Tibial nerve (tissue), 4 donors: ENCODE measurements around the gene TINAGL1. TPM values are rescaled to one million over a fixed set of nuclear protein-coding genes. Genes with fewer than 3 reads are reported as not detected.

Experiments
- DNase-seq, 2 donors: peaks; one replicate each; pipeline ENCODE4 v3.0.0-alpha.2; 2019; ENCODE audit warnings: low spot score in 2 of 2
- H3K27ac ChIP-seq, 4 donors: fragments of 200-600 bp; sonication (generic) in 3 of 4; one replicate each; pipeline ENCODE4 v1.5.1; 2017 to 2019; ENCODE audit warnings: mild to moderate bottlenecking in 1 of 4
- H3K27me3 ChIP-seq, 2 donors: fragments of 200-600 bp; sonication (generic) in 1 of 2; one replicate each; pipeline versions ENCODE4 v1.5.1 to v1.6.0; 2017 to 2019
- H3K36me3 ChIP-seq, 3 donors: fragments of 200-600 bp; sonication (generic); one replicate each; pipeline ENCODE4 v1.5.1; 2018 to 2019
- H3K4me1 ChIP-seq, 4 donors: fragments of 200-600 bp; sonication (generic) in 3 of 4; one replicate each; pipeline ENCODE4 v1.5.1; 2017 to 2019
- H3K4me3 ChIP-seq, 4 donors: fragments of 200-600 bp; sonication (generic) in 3 of 4; one replicate each; pipeline ENCODE4 v1.5.1; 2017 to 2019; ENCODE audit warnings: mild to moderate bottlenecking in 1 of 4, moderate library complexity in 1 of 4
- H3K9me3 ChIP-seq, 4 donors: fragments of 200-600 bp; sonication (generic) in 3 of 4; one replicate each; pipeline ENCODE4 v1.5.1; 2017 to 2019
- EP300 ChIP-seq, 2 donors: sonication (generic); formaldehyde crosslinking; IDR thresholded peaks; one replicate each; pipeline ENCODE4 v1.6.1; 2017; ENCODE audit warnings: antibody characterized with exemption in 2 of 2, mild to moderate bottlenecking in 1 of 2
- POLR2A ChIP-seq, 2 donors: fragments of 450-650 bp; IDR thresholded peaks; one replicate each; pipeline ENCODE4 v1.6.1; 2017; ENCODE audit warnings: antibody characterized with exemption in 2 of 2, mild to moderate bottlenecking in 2 of 2, moderate library complexity in 2 of 2
- WGBS, 2 donors: methylation state at CpG; one replicate each; pipeline ENCODE4 v1.1.5; 2018; 5-methylcytosine and 5-hydroxymethylcytosine counted together
- total RNA-seq, 4 donors: library from RNA; depleted of rRNA; stranded (reverse); fragments of >200 nt; gene quantifications; one replicate each; pipeline ENCODE4 v1.1.0, GENCODE V29; 2016
- TF ChIP-seq, protein P1 (sequence below), 5 experiments: fragments of 200-600 bp in 3 of 5; fragments of 450-650 bp in 2 of 5; sonication (generic) in 3 of 5; IDR thresholded peaks; one replicate each; pipeline ENCODE4 v1.5.1; 2016 to 2019; ENCODE audit warnings: antibody characterized with exemption in 5 of 5, mild to moderate bottlenecking in 3 of 5, moderate library complexity in 2 of 5

TINAGL1 gene
- total RNA-seq, 4 donors from 2014 or later: 97.3 to 227 (median 198) TPM

DNA sequence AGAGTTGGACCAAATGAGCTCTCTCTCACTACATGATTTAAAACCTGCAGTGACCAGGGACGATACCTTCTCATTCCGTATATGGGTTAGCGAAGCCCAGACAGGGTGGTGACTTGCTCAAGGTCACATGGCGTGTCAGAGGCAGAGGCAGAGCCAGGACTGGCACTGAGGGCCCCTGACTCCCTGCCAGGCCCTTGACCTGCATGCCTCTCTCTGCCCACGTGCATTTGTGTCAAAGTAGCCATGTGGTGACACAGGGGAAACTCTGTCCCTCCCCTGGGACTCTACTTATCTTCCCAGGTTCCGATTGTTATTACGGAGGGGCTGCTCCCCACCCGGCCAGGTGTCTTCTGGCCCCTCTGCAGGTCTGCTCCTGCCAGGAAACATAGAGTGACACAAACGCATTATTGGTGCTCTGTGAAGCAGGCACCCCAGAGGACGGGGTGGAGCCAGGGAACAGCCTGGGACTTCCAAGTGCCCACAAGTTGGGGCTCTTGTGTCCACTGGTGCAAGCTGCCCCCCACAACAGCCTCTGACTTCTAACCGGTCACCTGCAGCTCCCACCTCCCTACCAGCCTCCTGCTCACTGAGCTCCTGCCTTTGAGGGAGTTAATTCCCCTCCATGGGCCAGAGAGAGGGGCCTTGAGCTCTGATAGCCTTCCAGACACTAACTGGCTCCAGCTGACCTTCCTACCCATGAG lies 7.3 kb upstream of the TINAGL1 start:
- Histone ChIP-seq H3K4me3 (no peak overlapping the region), H3K9me3 (no peaks in the 10 kb centered on the region), H3K4me1 (peaks cover 0 to 32% (median 13%) of the 10 kb centered on the region in 4 donors), H3K36me3 (no peaks in the 10 kb centered on the region), H3K27me3 (no peaks in the 10 kb centered on the region), H3K27ac (no peak overlapping the region)
- TF ChIP-seq, protein P1, sequence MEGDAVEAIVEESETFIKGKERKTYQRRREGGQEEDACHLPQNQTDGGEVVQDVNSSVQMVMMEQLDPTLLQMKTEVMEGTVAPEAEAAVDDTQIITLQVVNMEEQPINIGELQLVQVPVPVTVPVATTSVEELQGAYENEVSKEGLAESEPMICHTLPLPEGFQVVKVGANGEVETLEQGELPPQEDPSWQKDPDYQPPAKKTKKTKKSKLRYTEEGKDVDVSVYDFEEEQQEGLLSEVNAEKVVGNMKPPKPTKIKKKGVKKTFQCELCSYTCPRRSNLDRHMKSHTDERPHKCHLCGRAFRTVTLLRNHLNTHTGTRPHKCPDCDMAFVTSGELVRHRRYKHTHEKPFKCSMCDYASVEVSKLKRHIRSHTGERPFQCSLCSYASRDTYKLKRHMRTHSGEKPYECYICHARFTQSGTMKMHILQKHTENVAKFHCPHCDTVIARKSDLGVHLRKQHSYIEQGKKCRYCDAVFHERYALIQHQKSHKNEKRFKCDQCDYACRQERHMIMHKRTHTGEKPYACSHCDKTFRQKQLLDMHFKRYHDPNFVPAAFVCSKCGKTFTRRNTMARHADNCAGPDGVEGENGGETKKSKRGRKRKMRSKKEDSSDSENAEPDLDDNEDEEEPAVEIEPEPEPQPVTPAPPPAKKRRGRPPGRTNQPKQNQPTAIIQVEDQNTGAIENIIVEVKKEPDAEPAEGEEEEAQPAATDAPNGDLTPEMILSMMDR (IDR thresholded peaks at IDR 0.05): no peak
- TF ChIP-seq EP300 (IDR thresholded peaks at IDR 0.05): no peak
- no peak for TF ChIP-seq POLR2A (IDR thresholded peaks at IDR 0.05)
- no peak for DNase-seq
- 77 to 82% methylated on average over 8 to 11 of the region's 11 CpGs for WGBS, 2 donors

- peaks cover 0 to 32% (median 16%) of the 10 kb centered on the region in 4 donors for H3K4me1 ChIP-seq
- 81 to 85% methylated on average over 13 of the region's 13 CpGs for WGBS, 2 donors
- no peak overlapping the region for H3K27ac ChIP-seq
- H3K9me3 ChIP-seq: no peaks in the 10 kb centered on the region
- no peaks in the 10 kb centered on the region for H3K27me3 ChIP-seq
- H3K36me3 ChIP-seq: no peaks in the 10 kb centered on the region
- TF ChIP-seq POLR2A (IDR thresholded peaks at IDR 0.05) (no peak), EP300 (IDR thresholded peaks at IDR 0.05) (no peak)
- TF ChIP-seq, protein P1 (IDR thresholded peaks at IDR 0.05): no peak
- no peak for DNase-seq
- H3K4me3 ChIP-seq: no peak overlapping the region
These were observed 6.6 kb upstream of the TINAGL1 start for GRCh38 chr1:31569596-31570173.

- H3K9me3 ChIP-seq: no peaks in the 10 kb centered on the region
- 91 to 96% methylated on average over 11 of the region's 11 CpGs for WGBS, 2 donors
- H3K4me3 ChIP-seq: no peak overlapping the region
- no peak overlapping the region for H3K27ac ChIP-seq
- H3K27me3 ChIP-seq: no peaks in the 10 kb centered on the region
- DNase-seq: no peak
- TF ChIP-seq EP300 (IDR thresholded peaks at IDR 0.05) (no peak), POLR2A (IDR thresholded peaks at IDR 0.05) (no peak)
- TF ChIP-seq, protein P1 (IDR thresholded peaks at IDR 0.05): no peak
- H3K4me1 ChIP-seq: peaks cover 0 to 35% (median 21%) of the 10 kb centered on the region in 4 donors
- no peaks in the 10 kb centered on the region for H3K36me3 ChIP-seq
These were observed 6.1 kb upstream of the TINAGL1 start for GRCh38 chr1:31570228-31570627.

DNA sequence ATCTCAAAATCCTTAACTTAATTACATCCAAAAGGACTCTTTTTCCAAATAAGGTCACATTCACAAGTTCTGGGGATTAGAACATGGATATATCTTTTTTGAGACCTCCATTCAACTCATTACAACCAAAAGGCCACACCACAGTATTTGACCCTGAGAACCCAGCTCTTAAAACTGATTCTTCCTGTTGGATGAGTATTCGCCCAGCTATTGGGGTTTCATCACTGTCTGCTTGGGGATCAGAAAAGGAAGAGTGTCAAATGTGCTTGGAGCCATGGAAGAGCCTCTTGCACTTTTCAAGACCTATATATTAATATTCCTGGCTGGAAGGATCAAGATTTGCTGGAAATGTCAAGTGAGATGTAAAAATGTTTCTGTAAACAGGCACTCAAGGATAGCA lies 5.4 kb upstream of the TINAGL1 start:
- peaks cover 0 to 42% (median 28%) of the 10 kb centered on the region in 4 donors for H3K4me1 ChIP-seq
- no peak overlapping the region for H3K4me3 ChIP-seq
- TF ChIP-seq EP300 (IDR thresholded peaks at IDR 0.05) (no peak), POLR2A (IDR thresholded peaks at IDR 0.05) (no peak)
- TF ChIP-seq, protein P1 (IDR thresholded peaks at IDR 0.05): no peak
- DNase-seq: no peak
- H3K27me3 ChIP-seq: no peaks in the 10 kb centered on the region
- H3K9me3 ChIP-seq: no peaks in the 10 kb centered on the region
- H3K27ac ChIP-seq: no peak overlapping the region
- H3K36me3 ChIP-seq: no peaks in the 10 kb centered on the region
- 83 to 85% methylated on average over 1 of the region's 1 CpG for WGBS, 2 donors
